Stimulated activated CD4-positive, alpha-beta T cell treated with anti-CD3 and anti-CD28 coated beads, Interleukin-1b, Interleukin-23, amount 100 ng/mL, for 1 hour (primary cell): ENCODE data around the gene AATK.

ENCODE experiments used
- DNase-seq, 2 donors: peaks; one replicate each; pipeline ENCODE4 v3.0.0-alpha.2; 2020; ENCODE audit warnings: low read depth in 2 of 2

AATK gene

DNA sequence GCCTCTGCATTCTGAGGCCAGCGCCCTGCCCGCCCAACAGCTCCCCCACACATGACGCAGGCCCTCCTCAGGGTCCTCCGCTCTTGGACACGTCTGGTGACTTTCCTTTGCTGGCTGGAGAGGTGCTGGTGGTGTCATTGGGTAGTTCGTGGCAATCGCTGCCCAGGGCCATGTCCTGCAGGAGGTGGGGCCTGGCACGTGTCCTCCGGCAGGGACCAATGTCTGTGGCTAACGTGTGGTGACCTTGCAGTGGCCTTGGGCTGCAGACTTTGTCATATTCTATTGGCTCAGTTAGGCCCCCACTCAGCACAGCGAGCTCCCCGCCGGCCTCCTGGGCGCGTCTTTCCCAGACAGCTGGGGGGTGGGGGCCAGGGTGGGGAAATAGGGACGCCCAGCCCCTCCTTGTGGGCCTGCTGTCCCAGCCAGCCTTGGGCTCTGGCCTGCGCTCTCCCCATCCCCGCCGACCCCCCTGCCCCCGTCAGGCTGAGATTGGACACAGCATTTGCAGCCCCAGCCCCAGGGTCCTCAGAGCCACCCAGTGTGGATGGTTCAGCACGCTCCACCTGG is 52.8 kb downstream of the AATK start:
- DNase-seq, result no peak

DNA sequence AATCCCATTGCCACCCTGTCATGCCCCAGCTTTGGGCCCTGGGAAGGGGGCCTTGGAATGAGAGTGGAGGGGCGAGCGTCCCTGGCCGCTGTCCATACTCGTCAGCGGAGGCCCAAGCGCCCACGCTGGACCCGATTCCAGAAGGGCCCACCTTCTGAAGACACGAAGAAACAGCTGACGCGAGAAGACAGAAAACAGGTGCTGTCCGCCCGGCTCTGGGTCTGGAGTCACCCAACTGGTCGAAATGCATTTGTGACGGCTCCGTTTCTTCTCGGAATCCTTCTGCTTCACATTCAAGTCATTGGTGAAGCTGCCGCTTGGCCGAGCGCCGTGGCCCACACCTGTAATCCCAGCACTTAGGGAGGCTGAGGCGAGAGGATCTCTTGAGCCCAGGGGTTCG is 53.6 kb downstream of the AATK start:
- no peak for DNase-seq

- DNase-seq, result no peak
These were observed 55.0 kb downstream of the AATK start for GRCh38 chr17:81111066-81111465.

DNA sequence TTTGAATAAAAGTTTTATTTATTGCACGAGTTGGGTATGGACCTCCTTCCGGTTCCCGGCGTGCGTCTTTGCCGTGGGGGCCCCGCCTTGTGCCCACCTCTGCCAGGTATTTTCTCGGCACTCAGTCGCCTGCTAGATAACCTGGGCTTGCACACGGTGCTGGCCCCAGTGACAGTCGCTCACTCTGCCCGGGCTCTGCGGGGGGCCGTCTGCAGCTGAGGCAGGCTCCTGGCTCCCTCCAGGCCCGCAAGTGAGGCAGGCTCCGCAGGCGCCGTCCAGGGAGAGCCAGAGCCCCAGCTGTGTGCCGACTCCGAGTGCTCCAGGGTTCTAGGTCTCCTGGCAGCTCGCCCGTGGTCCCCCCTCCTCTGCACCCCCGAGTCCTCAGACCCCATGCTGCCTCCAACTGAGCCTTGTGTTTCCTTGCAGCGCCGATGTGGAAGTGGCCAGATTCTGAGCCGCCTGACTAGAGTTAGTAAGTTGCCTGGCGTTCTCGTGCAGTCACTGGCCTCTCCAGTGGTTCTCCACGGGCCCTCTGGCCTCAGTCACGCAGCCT is 55.5 kb downstream of the AATK start:
- no peak for DNase-seq

DNA sequence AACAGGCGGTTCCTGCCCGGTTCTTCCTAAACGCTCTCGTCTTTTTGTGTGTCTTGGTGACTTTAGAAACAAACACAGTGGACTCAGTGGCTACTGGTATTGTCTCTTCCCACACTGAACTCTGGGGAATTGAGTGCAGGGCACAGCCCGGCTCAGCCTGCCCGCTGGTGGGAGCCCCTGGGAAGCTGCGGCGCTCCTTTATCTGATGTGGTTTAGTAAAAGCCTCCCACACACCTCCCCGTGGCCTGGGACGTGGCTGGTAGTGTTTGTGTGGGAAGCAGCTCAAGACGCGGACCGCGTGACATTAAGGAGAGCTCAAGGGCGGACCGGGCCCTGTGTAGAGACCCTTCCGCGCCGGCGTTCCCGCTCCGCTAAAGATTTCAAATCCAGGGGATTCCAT is 56.1 kb downstream of the AATK start:
- DNase-seq, result no peak

- no peak for DNase-seq
These were observed 57.8 kb downstream of the AATK start for GRCh38 chr17:81108220-81108619.

DNA sequence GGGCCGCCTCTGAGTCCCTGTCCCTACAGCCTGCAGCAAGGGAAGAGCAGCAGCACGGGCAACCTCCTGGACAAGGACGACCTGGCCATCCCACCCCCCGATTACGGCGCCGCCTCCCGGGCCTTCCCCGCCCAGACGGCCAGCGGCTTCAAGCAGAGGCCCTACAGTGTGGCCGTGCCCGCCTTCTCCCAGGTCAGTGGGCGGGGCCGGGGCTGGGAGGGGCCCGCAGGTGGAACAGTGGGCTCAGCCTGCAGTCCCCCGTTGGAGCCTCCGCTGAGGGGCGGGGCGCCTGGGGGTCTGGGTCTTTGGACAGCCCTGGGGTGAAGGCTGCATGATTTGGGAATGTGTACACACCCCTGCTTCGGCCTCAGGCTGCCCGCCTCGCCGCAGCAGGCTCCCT is 59.3 kb downstream of the AATK start:
- DNase-seq, result no peak

- no peak for DNase-seq
These were observed 62.6 kb downstream of the AATK start for GRCh38 chr17:81103379-81103778.

DNA sequence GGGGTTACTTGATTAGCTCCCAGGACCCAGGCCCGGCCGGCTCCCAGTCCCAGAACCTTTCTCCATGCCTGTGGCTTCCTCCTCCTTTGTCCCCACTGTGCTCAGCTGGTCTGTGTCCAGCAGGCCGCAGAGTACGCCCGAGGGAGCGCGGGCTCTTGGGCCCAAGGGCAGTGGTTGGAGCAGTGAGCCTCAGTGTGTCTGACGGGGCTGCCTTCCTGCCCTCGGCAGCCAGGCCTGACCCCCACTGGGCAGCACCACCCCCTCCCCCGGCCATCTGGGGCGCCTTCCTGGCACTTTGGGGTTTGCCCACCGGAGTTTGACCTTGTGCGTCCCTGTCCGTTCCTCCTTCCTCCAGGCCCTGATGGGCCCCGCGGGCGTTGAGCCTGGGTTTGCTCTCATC is 63.2 kb downstream of the AATK start:
- DNase-seq, result no peak

DNA sequence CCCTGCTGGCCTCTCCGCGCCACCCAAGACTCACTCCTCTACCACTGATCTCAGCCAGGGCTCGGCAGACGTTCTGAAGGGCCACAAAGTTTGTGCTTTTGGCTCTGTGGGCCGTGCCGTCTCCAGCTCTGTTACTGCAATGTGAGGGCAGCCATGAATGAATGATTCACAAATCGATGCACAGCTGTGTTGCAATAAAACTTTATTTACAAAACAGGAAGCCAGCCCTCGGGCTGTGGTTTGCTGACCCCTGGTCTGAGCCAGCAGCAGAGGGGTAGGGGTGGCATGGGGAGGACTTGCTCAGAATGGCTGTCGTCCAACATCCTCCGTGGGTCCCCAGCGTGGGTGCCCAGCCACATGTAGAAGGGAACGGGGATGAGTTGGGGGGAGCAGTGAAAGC is 63.7 kb downstream of the AATK start:
- DNase-seq, result no peak

DNA sequence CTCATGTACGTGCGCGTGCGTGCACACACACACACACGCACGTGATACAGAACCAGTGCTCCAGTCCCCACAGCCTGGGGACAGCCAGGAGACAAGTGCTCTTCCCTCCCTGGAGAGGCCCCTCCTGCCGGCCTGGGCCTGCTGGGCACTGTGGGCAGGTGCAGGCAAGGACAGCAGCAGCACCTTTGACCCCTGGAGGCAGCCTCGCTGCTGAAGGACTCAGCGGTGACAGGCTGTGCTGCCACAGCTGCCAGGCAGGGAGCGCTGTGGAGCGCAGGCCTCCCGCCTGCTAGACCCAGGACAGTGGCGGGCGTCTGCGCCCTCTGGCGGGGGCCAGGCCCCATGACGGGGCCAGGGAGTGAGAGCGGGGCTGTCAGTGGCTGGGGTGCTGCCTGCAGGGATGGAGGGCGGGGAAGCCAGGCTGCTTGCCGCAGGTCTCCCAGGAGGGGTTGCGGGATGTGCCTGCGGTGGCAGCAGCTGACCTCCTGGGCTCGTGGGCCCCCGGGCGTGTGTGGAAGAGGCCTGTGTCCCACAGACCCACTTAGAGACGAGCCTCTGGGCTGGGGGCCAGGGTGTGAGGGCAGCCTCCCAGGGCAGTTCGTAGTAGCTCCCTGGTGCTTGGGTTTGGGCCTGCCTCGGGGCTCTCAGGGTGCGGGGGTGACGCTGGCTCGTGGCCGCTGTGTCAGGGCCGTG is 64.3 kb downstream of the AATK start:
- DNase-seq, result peak; percentile 78 to 80

DNA sequence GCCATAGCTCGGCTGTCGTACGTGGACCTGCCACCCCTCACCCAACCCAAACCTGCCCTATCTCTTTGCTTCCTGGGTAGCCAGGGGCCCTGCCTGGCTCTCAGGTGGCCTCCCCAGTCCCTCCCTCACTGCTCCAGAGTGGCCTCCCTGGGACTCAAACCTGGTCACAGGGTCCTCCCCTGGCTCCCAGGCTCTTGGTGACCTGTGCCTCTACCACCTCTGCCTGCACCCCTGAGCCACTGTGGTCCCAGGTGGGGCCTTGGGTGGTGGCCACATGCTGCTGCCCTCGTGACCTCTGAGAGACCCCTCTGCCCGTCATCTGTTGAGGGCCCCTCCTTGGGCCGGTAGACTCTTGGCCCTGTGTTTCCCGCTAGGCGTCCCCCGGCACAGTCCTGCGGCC is 65.4 kb downstream of the AATK start:
- no peak for DNase-seq

DNA sequence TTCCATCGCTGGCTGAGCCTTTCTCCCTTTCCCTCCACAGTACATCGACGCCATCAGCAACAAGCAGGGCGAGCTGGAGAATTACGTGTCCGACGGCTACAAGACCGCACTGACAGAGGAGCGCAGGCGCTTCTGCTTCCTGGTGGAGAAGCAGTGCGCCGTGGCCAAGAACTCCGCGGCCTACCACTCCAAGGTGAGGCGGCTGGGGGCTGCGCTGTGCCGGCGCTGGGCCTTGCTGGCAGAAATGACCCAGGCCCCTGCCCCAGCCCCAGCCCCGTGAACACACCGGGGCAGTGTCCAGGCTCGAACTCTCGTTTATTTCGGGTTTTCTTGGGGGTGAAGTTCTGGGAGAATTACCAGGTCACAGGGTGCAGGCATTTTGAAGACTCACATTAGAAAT is 66.1 kb downstream of the AATK start:
- no peak for DNase-seq

- no peak for DNase-seq
These were observed 68.1 kb downstream of the AATK start for GRCh38 chr17:81097943-81098308.

- DNase-seq, result peak in 1 of 2 donors; percentile 32
These were observed 68.7 kb downstream of the AATK start for GRCh38 chr17:81097134-81097942.

DNA sequence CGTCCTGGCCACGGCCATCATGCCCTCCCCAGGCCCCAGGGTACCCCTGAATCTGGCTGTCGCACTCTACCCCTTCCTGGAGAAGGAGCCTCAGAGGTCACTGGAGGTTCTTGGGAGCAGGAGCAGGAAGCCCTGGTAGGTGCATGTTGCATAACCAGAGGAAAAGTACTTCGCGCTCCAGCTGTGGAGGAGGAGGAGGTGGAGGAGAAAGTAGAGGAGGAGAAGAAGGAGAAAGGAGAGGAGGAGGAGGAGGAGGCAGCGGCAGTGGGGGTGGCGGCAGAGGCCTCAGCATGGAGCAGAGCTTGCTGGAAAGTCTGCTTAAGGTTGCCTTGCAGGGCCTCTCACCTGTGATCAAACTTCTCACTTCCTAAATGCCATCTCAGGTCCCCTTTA is 69.3 kb downstream of the AATK start:
- DNase-seq, result no peak

DNA sequence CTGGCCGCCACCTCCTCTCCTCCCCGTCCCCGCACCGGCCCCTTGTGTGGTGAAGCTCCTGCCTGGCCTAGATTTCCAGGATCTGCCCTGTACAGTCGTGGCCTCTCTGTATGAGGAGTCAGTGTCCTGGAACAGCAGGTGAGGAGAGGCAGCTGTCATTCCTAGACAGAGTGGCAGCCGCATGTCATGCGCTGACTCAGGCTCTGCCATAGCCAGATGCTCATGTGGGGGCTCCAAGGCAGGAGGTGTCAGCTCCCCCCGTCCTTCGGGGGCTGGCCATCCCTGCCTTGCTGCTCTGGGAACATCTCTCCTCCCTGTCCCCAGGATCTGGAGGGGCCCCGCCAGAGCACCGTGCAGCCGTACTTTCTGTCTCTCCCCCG is 70.6 kb downstream of the AATK start:
- no peak for DNase-seq

DNA sequence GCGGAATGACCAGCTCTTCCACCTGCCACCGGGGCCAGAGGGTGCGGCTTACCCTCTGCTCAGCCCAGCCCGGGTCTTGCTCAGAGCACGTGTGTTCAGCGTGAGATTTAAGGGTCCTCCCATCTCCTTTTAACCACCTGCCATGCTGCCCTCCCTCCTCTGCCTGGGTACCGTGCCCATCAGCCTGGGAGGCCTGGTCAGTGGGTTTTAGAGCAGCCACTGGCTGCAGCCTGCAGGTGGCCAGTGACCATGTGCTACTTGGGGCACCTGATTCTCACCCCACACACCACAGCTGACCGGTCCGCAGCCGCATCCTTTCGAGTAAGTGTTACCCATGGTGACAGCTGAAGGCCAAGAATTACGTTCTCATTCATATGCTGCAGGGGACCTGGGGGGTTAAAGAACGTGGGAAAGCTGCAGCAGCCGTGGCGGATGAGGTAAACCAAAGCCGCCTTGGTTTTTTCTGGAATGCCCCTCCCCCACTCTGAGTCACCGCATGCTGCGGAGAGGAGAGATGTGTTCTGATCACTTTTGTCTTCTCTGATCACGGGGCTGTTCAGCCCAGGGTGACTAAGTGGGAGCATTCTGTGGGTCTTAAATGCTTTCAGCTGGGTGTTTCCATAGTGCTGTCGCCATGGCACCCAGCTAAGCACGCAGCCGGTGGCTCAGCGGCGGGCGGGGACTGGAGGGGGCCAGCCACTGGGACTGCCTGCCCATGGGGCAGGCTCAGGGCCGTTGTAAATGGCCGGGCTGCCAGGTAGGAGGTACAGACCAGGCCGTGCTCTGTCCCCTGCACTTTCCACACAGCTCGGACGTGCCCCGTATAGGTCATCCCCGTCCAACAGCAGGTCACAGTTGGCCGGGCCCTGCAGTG is 71.3 kb downstream of the AATK start:
- peak; percentile 65 to 80 for DNase-seq

DNA sequence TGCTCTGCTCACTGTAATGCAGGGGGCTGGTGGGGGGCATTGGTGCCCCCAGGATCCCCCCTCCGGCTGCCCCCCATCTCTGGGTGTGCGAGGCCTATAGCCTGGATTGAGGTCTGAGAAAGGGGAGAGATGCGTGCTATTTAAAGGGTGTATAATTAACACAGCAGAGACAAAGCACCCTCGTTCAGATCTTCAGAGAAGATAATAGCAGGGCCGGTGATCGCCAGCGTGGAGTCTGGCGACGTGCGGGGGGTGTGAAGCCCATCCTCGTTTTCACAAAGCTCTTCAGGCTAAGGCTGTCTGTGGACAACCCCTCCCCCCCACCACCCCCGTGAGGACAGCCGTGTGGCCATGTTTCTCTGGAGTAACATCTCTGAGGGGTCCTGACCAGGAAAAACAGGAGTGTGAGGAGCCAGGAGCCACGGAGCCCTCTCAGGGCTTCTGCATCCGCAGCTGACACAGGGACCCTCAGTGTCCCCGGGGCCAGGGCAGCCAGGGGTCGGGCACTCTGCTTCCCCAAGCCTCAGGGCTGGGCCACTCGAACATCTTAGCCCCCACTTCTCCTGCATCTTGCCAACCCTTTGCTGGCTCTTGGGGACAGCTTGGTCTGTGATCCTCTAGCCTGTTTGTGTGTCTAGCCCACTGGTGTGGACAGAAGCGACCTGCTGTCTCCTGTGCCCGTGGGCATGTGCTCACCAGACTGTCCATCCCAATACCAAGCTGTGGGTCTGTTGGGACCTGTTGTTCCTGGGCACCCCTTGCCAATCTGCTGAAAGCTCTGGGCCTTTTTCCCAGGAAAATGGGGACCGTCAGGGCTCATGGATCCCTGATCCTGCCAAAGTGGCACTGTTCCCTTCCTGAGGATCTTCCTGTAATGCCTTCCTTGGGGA is 72.2 kb downstream of the AATK start:
- DNase-seq, result no peak

- DNase-seq, result no peak
These were observed 73.4 kb downstream of the AATK start for GRCh38 chr17:81092518-81093095.
